ENCODE data around the gene TBC1D16.

- no peak for TF ChIP-seq CTCF (IDR thresholded peaks at IDR 0.05)
- no peak for TF ChIP-seq POLR2A (IDR thresholded peaks at IDR 0.05)
Measured at GRCh38 chr17:79902146-79902791, 133.4 kb downstream of the TBC1D16 start.
